HG03039 (cell line): ENCODE measurements around the gene ERFE.

Experiments
- ATAC-seq: cut with Tn5 transposase; IDR thresholded peaks from one replicate; pipeline ENCODE4 v1.9.1; 2021; ENCODE audit warnings: mild to moderate bottlenecking, moderate library complexity; ENCODE audit not compliant: unreplicated experiment

Gene ERFE

GRCh38 chr2:238138331-238139195, 20.2 kb upstream of the ERFE start, which contains the start of gene KLHL30:
Gene KLHL30 (plus strand): TSS chr2:238138668. CDS start chr2:238140755, 2,087 bp downstream.
- no peak for ATAC-seq

GRCh38 chr2:238139196-238140039, 19.4 kb upstream of the ERFE start:
- ATAC-seq: no peak

GRCh38 chr2:238140040-238140439, 18.7 kb upstream of the ERFE start:
- ATAC-seq: no peak

- ATAC-seq: no peak
These were observed 17.8 kb upstream of the ERFE start for GRCh38 chr2:238140721-238141540.

GRCh38 chr2:238141541-238142318, 17.0 kb upstream of the ERFE start:
- ATAC-seq: no peak

- no peak for ATAC-seq
These were observed 16.2 kb upstream of the ERFE start for GRCh38 chr2:238142382-238143205.

- ATAC-seq: no peak
These were observed 15.4 kb upstream of the ERFE start for GRCh38 chr2:238143239-238143951.

- no peak for ATAC-seq
These were observed 14.5 kb upstream of the ERFE start for GRCh38 chr2:238144262-238144661.

- no peak for ATAC-seq
These were observed 13.7 kb upstream of the ERFE start for GRCh38 chr2:238145046-238145445.

GRCh38 chr2:238145851-238146250, 12.9 kb upstream of the ERFE start:
- no peak for ATAC-seq

- no peak for ATAC-seq
These were observed 11.8 kb upstream of the ERFE start for GRCh38 chr2:238146884-238147544.

GRCh38 chr2:238148981-238149380, 9.8 kb upstream of the ERFE start:
- ATAC-seq: no peak

GRCh38 chr2:238149841-238150572, 8.8 kb upstream of the ERFE start:
- no peak for ATAC-seq

- ATAC-seq: no peak
These were observed 8.1 kb upstream of the ERFE start for GRCh38 chr2:238150686-238151085.

GRCh38 chr2:238151205-238151604, 7.6 kb upstream of the ERFE start:
- ATAC-seq: no peak

GRCh38 chr2:238151628-238152235, 7.0 kb upstream of the ERFE start:
- ATAC-seq: no peak
